Mucosa of rectum (tissue), 2 donors: Measurements from ENCODE around the gene SLC17A3.

ENCODE experiments used
- H3K27ac ChIP-seq, 2 donors: one replicate each; pipeline ENCODE4 v1.7.0; 2013; ENCODE audit warnings: inconsistent platforms in 2 of 2, low read depth in 2 of 2, low read length in 2 of 2
- H3K27me3 ChIP-seq, 2 donors: one replicate each; pipeline ENCODE4 v1.7.0; 2013; ENCODE audit warnings: low read length in 2 of 2; ENCODE audit not compliant: control insufficient read depth in 2 of 2, insufficient read depth in 2 of 2
- H3K36me3 ChIP-seq, 2 donors: one replicate each; pipeline ENCODE4 v1.7.0; 2013; ENCODE audit warnings: low read length in 2 of 2; ENCODE audit not compliant: control insufficient read depth in 2 of 2, insufficient read depth in 2 of 2
- H3K4me1 ChIP-seq, 2 donors: one replicate each; pipeline ENCODE4 v1.7.0; 2013; ENCODE audit warnings: low read length in 2 of 2, mild to moderate bottlenecking in 1 of 2; ENCODE audit not compliant: control insufficient read depth in 2 of 2, insufficient read depth in 2 of 2
- H3K4me3 ChIP-seq, 2 donors: one replicate each; pipeline ENCODE4 v1.7.0; 2013; ENCODE audit warnings: low read length in 2 of 2
- H3K9ac ChIP-seq, 2 donors: one replicate each; pipeline ENCODE4 v1.7.0; 2013; ENCODE audit warnings: low read length in 2 of 2, low read depth in 1 of 2, mild to moderate bottlenecking in 1 of 2
- H3K9me3 ChIP-seq, 2 donors: one replicate each; pipeline ENCODE4 v1.7.0; 2013; ENCODE audit warnings: low read length in 2 of 2; ENCODE audit not compliant: control insufficient read depth in 2 of 2
- donor health status: healthy.
- donor health status: Normal muscosa, but diverticular disease.

Gene SLC17A3

DNA sequence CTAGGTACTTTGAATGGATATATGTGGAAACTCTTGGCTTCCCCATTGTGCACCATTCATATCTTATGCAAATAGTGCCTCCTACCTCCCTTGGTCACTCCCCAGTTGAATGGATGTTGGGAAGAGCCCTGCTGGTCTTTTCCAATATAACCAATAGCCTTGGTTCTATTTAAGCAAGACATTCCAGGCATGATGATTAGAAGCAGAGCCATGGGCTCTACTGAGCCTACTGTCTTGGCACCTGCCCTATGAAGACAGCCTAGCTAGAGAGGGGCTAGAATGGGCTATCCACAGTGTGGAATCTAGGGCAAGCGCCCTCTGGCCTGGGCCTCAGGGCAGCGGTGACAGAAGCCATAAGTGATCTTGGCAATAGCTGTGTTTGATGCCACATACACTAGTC, 57.8 kb downstream of the SLC17A3 start:
- Histone ChIP-seq H3K4me1 (no peaks in the 10 kb centered on the region), H3K27me3 (no peaks in the 10 kb centered on the region), H3K36me3 (no peaks in the 10 kb centered on the region), H3K9me3 (peaks cover 0 to 2% of the 10 kb centered on the region in 2 donors), H3K4me3 (no peak overlapping the region), H3K9ac (no peak overlapping the region), H3K27ac (no peak overlapping the region)

DNA sequence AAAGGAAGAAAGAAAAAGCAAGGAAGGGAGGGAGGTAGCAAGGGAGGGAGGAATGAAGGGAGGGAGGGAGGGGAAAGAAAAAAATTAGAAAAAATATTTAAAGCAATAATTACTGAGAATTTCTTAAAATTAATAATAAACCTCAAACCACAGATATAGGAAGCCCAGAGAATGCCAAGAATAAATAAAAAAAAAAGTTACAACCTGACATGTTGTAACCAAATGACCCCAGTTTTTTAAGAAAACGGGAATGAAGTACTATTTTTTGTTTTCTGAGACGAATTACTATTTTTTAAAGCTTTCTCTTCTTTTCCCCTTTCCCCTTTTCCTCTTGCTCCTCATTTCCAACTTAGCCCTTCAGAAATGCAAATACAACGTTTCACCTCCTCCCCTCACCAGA, 58.8 kb downstream of the SLC17A3 start:
- H3K9me3 ChIP-seq: peaks cover 0 to 2% of the 10 kb centered on the region in 2 donors
- no peak overlapping the region for H3K27ac ChIP-seq
- H3K36me3 ChIP-seq: no peaks in the 10 kb centered on the region
- H3K4me1 ChIP-seq: no peaks in the 10 kb centered on the region
- H3K27me3 ChIP-seq: no peaks in the 10 kb centered on the region
- H3K4me3 ChIP-seq: no peak overlapping the region
- H3K9ac ChIP-seq: no peak overlapping the region

DNA sequence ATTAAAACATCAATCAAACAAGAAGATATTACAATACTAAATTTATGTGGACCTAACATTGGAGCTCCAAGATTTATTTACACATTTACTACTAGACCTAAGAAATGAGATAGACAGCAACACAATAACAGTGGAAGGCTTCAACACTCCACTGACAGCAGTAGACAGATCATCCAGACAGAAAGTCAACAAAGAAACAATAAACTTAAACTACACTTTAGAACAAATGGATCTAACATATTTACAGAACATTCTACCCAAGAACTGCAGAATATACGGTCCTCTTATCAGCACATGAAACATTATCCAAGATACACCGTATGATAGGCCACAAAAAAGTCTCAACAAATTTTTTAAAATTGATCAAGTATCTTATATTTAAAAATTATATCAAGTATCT, 69.2 kb downstream of the SLC17A3 start:
- Histone ChIP-seq H3K4me3 (no peak overlapping the region), H3K27ac (no peak overlapping the region), H3K9me3 (no peaks in the 10 kb centered on the region), H3K9ac (no peak overlapping the region), H3K27me3 (no peaks in the 10 kb centered on the region), H3K4me1 (no peaks in the 10 kb centered on the region), H3K36me3 (no peaks in the 10 kb centered on the region)

DNA sequence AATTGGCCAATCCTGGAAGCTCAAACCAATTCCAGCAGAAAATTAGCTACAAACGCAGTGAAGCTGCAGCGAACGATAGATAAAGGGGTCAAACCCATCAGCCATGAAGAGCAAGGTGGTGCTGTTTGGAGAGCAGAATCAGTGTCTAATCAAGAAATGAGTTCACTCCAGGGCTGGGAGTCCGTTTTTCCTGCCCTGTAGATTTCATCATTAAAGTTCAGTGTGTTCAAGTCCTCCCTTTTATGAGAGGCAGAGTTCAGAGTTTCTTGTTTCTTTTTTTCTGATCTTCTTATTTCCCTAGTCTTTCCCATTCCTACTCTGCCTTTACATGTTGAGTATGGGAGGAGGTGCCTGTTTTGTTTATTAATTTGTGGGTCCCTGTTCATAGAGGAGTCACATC, 72.6 kb downstream of the SLC17A3 start:
- H3K36me3 ChIP-seq: no peaks in the 10 kb centered on the region
- no peak overlapping the region for H3K27ac ChIP-seq
- no peaks in the 10 kb centered on the region for H3K4me1 ChIP-seq

More for the DNA sequence above, 72.6 kb downstream of the SLC17A3 start:
- Histone ChIP-seq H3K9ac (no peak overlapping the region), H3K27me3 (no peaks in the 10 kb centered on the region), H3K9me3 (no peaks in the 10 kb centered on the region), H3K4me3 (no peak overlapping the region)
